ENCODE results near the gene ENDOG. TPM values are rescaled to one million over a fixed set of nuclear protein-coding genes. Genes with fewer than 3 reads are reported as not detected.
"Not testable (repeated sequence)": the region's sequence is repeated elsewhere in the genome, so short reads cannot be mapped to it uniquely, and the experiment has no call there.

The ENDOG gene
- total and polyA plus RNA-seq, 4 experiments from 2014 or later, result 18.5 to 25.9 (median 20.5) TPM

GRCh38 chr9:128858476-128858875, 40.2 kb downstream of the ENDOG start:
- POLR2A ChIA-PET (ENCODE audit: partially characterized antibody); H3K27ac Mint-ChIP-seq; H3K27me3 Mint-ChIP-seq; H3K36me3 ChIP-seq (ENCODE audit: insufficient read depth, low read length); H3K27me3 ChIP-seq (ENCODE audit: insufficient read depth, low read length); H3K9me3 Mint-ChIP-seq; H3K27ac ChIP-seq (ENCODE audit: low read depth, low read length); H3K4me3 Mint-ChIP-seq; H3K4me1 ChIP-seq (ENCODE audit: insufficient read depth, low read length); H3K4me1 Mint-ChIP-seq; DNase-seq; H3K9me3 ChIP-seq (ENCODE audit: control insufficient read depth in 1 of 2, low read length in 2 of 2); H3K36me3 Mint-ChIP-seq; intact Hi-C loops (cut with micrococcal nuclease); H3K4me3 ChIP-seq (ENCODE audit: low read length in 2 of 2): not testable (repeated sequence)
- CTCF ChIA-PET (ENCODE audit: partially characterized antibody), result interaction anchor here (1.3 to 12.6 kb wide), 2 partner anchors 17 to 69 kb away, joined by 5 to 332 read pairs; no protein-coding TSS in a partner anchor

- H3K4me3 ChIP-seq (ENCODE audit: low read length in 2 of 2), result no peak overlapping the region
- Mint-ChIP-seq H3K9me3 (no peaks in the 10 kb centered on the region), H3K27me3 (no peaks in the 10 kb centered on the region), H3K27ac (peak overlapping the region in 1 of 7 donors; percentile 36), H3K4me3 (no peak overlapping the region), H3K36me3 (no peaks in the 10 kb centered on the region), H3K4me1 (peaks cover 3 to 6% (median 5%) of the 10 kb centered on the region in 4 donors)
- H3K27ac ChIP-seq (ENCODE audit: low read depth, low read length), result no peak overlapping the region
- H3K4me1 ChIP-seq (ENCODE audit: insufficient read depth, low read length), result peaks cover 9% of the 10 kb centered on the region
- POLR2A ChIA-PET (ENCODE audit: partially characterized antibody), result no interaction called here
- no peaks in the 10 kb centered on the region for H3K9me3 ChIP-seq (ENCODE audit: control insufficient read depth in 1 of 2, low read length in 2 of 2)
- intact Hi-C loops (cut with micrococcal nuclease), result no loop called here
- CTCF ChIA-PET (ENCODE audit: partially characterized antibody), result interaction anchor here (1.4 to 12.6 kb wide), 3 partner anchors 11 to 66 kb away, joined by 3 to 332 read pairs (median 15); no protein-coding TSS in a partner anchor
- H3K36me3 ChIP-seq (ENCODE audit: insufficient read depth, low read length), result no peaks in the 10 kb centered on the region
- no peak for DNase-seq
- no peaks in the 10 kb centered on the region for H3K27me3 ChIP-seq (ENCODE audit: insufficient read depth, low read length)
Observed at GRCh38 chr9:128860937-128861336, 42.6 kb downstream of the ENDOG start.

- peaks cover 9% of the 10 kb centered on the region for H3K4me1 ChIP-seq (ENCODE audit: insufficient read depth, low read length)
- H3K27ac Mint-ChIP-seq, result peak overlapping the region in 1 of 7 donors; percentile 36
- H3K9me3 ChIP-seq (ENCODE audit: control insufficient read depth in 1 of 2, low read length in 2 of 2), result no peaks in the 10 kb centered on the region
- H3K36me3 Mint-ChIP-seq, result no peaks in the 10 kb centered on the region
- H3K4me3 Mint-ChIP-seq, result no peak overlapping the region
- peaks cover 3 to 6% (median 5%) of the 10 kb centered on the region in 4 donors for H3K4me1 Mint-ChIP-seq
- ChIA-PET POLR2A (ENCODE audit: partially characterized antibody) (interaction anchor here (1.3 kb wide), 1 partner anchor 67 kb away, joined by 3 read pairs; no protein-coding TSS in a partner anchor), CTCF (ENCODE audit: partially characterized antibody) (interaction anchor here (0.6 to 12.6 kb wide), 4 partner anchors 11 to 66 kb away, joined by 3 to 332 read pairs (median 10); no protein-coding TSS in a partner anchor)
- no peaks in the 10 kb centered on the region for H3K36me3 ChIP-seq (ENCODE audit: insufficient read depth, low read length)
- no peak overlapping the region for H3K4me3 ChIP-seq (ENCODE audit: low read length in 2 of 2)
- intact Hi-C loops (cut with micrococcal nuclease), result no loop called here
- H3K27me3 Mint-ChIP-seq, result no peaks in the 10 kb centered on the region
- H3K27ac ChIP-seq (ENCODE audit: low read depth, low read length), result no peak overlapping the region
- no peaks in the 10 kb centered on the region for H3K9me3 Mint-ChIP-seq
- DNase-seq, result no peak
- H3K27me3 ChIP-seq (ENCODE audit: insufficient read depth, low read length), result no peaks in the 10 kb centered on the region
Observed at GRCh38 chr9:128861501-128861900, 43.2 kb downstream of the ENDOG start.

- DNase-seq, result no peak
- peaks cover 9% of the 10 kb centered on the region for H3K4me1 ChIP-seq (ENCODE audit: insufficient read depth, low read length)
- H3K4me1 Mint-ChIP-seq, result peaks cover 3 to 6% (median 5%) of the 10 kb centered on the region in 4 donors
- no peaks in the 10 kb centered on the region for H3K9me3 ChIP-seq (ENCODE audit: control insufficient read depth in 1 of 2, low read length in 2 of 2)
- peak overlapping the region in 1 of 7 donors; percentile 15 for H3K27ac Mint-ChIP-seq
- H3K27me3 ChIP-seq (ENCODE audit: insufficient read depth, low read length), result no peaks in the 10 kb centered on the region
- no peak overlapping the region for H3K4me3 ChIP-seq (ENCODE audit: low read length in 2 of 2)
- H3K36me3 ChIP-seq (ENCODE audit: insufficient read depth, low read length), result no peaks in the 10 kb centered on the region
- ChIA-PET POLR2A (ENCODE audit: partially characterized antibody) (interaction anchor here (1.3 kb wide), 1 partner anchor 66 kb away, joined by 3 read pairs; no protein-coding TSS in a partner anchor), CTCF (ENCODE audit: partially characterized antibody) (interaction anchor here (0.9 to 12.6 kb wide), 7 partner anchors 10 to 369 kb away, joined by 3 to 332 read pairs (median 5); partner anchors contain the start of genes ENDOG and ZDHHC12)
- H3K27ac ChIP-seq (ENCODE audit: low read depth, low read length), result no peak overlapping the region
- H3K27me3 Mint-ChIP-seq, result no peaks in the 10 kb centered on the region
- no peaks in the 10 kb centered on the region for H3K9me3 Mint-ChIP-seq
- no peaks in the 10 kb centered on the region for H3K36me3 Mint-ChIP-seq
- intact Hi-C loops (cut with micrococcal nuclease), result loop anchor here (2.0 kb wide), 2 partner anchors 18 to 214 kb away; partner anchors contain the start of gene KYAT1
- no peak overlapping the region for H3K4me3 Mint-ChIP-seq
Observed at GRCh38 chr9:128862401-128862851, 44.1 kb downstream of the ENDOG start.

- peaks cover 9% of the 10 kb centered on the region for H3K4me1 ChIP-seq (ENCODE audit: insufficient read depth, low read length)
- intact Hi-C loops (cut with micrococcal nuclease), result loop anchor here (1.0 to 2.0 kb wide), 3 partner anchors 17 to 215 kb away; partner anchors contain the start of gene KYAT1
- ChIA-PET POLR2A (ENCODE audit: partially characterized antibody) (interaction anchor here (1.5 to 1.6 kb wide), 2 partner anchors 38 to 65 kb away, joined by 5 to 6 read pairs; no protein-coding TSS in a partner anchor), CTCF (ENCODE audit: partially characterized antibody) (interaction anchor here (1.0 to 12.6 kb wide), 14 partner anchors 8 to 216 kb away, joined by 3 to 332 read pairs (median 5); partner anchors contain the start of gene ZDHHC12)
- no peaks in the 10 kb centered on the region for H3K9me3 ChIP-seq (ENCODE audit: control insufficient read depth in 1 of 2, low read length in 2 of 2)
- no peak overlapping the region for H3K4me3 ChIP-seq (ENCODE audit: low read length in 2 of 2)
- H3K4me3 Mint-ChIP-seq, result no peak overlapping the region
- H3K27me3 ChIP-seq (ENCODE audit: insufficient read depth, low read length), result no peaks in the 10 kb centered on the region
- DNase-seq, result peak; percentile 76 to 81 (median 78)
- H3K27me3 Mint-ChIP-seq, result no peaks in the 10 kb centered on the region
- peak overlapping the region in 2 of 7 donors; percentile 59 to 63 for H3K27ac Mint-ChIP-seq
- no peaks in the 10 kb centered on the region for H3K36me3 Mint-ChIP-seq
- H3K27ac ChIP-seq (ENCODE audit: low read depth, low read length), result no peak overlapping the region
- H3K36me3 ChIP-seq (ENCODE audit: insufficient read depth, low read length), result no peaks in the 10 kb centered on the region
- no peaks in the 10 kb centered on the region for H3K9me3 Mint-ChIP-seq
- H3K4me1 Mint-ChIP-seq, result peaks cover 3 to 6% (median 5%) of the 10 kb centered on the region in 4 donors
Observed at GRCh38 chr9:128863647-128864046, 45.3 kb downstream of the ENDOG start.

- H3K36me3 Mint-ChIP-seq, result peaks cover 2 to 7% of the 10 kb centered on the region in 2 donors
- peaks cover 0 to 2% (median under 1%) of the 10 kb centered on the region in 4 donors for H3K4me1 Mint-ChIP-seq
- intact Hi-C loops (cut with micrococcal nuclease), result no loop called here
- peaks cover 3% of the 10 kb centered on the region for H3K4me1 ChIP-seq (ENCODE audit: insufficient read depth, low read length)
- CTCF ChIA-PET (ENCODE audit: partially characterized antibody), result interaction anchor here (1.9 to 3.8 kb wide), 2 partner anchors 8 to 58 kb away, joined by 15 read pairs; no protein-coding TSS in a partner anchor
- POLR2A ChIA-PET (ENCODE audit: partially characterized antibody), result no interaction called here
- no peaks in the 10 kb centered on the region for H3K36me3 ChIP-seq (ENCODE audit: insufficient read depth, low read length)
- H3K27ac ChIP-seq (ENCODE audit: low read depth, low read length), result no peak overlapping the region
- no peaks in the 10 kb centered on the region for H3K9me3 ChIP-seq (ENCODE audit: control insufficient read depth in 1 of 2, low read length in 2 of 2)
- H3K27ac Mint-ChIP-seq, result peak overlapping the region in 1 of 7 donors; percentile 22
- no peak overlapping the region for H3K4me3 ChIP-seq (ENCODE audit: low read length in 2 of 2)
- H3K27me3 Mint-ChIP-seq, result no peaks in the 10 kb centered on the region
- no peak for DNase-seq
- no peaks in the 10 kb centered on the region for H3K27me3 ChIP-seq (ENCODE audit: insufficient read depth, low read length)
- no peaks in the 10 kb centered on the region for H3K9me3 Mint-ChIP-seq
- no peak overlapping the region for H3K4me3 Mint-ChIP-seq
Observed at GRCh38 chr9:128870128-128870940, 52.0 kb downstream of the ENDOG start.

- CTCF ChIA-PET (ENCODE audit: partially characterized antibody), result interaction anchor here (0.8 to 3.8 kb wide), 3 partner anchors 9 to 57 kb away, joined by 3 to 15 read pairs (median 15); no protein-coding TSS in a partner anchor
- H3K27ac Mint-ChIP-seq; H3K9me3 ChIP-seq (ENCODE audit: control insufficient read depth in 1 of 2, low read length in 2 of 2); H3K27me3 Mint-ChIP-seq; H3K4me1 Mint-ChIP-seq; POLR2A ChIA-PET (ENCODE audit: partially characterized antibody); H3K27me3 ChIP-seq (ENCODE audit: insufficient read depth, low read length); H3K27ac ChIP-seq (ENCODE audit: low read depth, low read length); H3K4me1 ChIP-seq (ENCODE audit: insufficient read depth, low read length); DNase-seq; H3K36me3 ChIP-seq (ENCODE audit: insufficient read depth, low read length); H3K9me3 Mint-ChIP-seq; H3K4me3 ChIP-seq (ENCODE audit: low read length in 2 of 2); H3K36me3 Mint-ChIP-seq; H3K4me3 Mint-ChIP-seq; intact Hi-C loops (cut with micrococcal nuclease): not testable (repeated sequence)
Observed at GRCh38 chr9:128870941-128871265, 52.6 kb downstream of the ENDOG start.

Data from CD4-positive, alpha-beta memory T cell (primary cell).